Measurements from ENCODE around the gene KRTAP13-2. TPM values are rescaled to one million over a fixed set of nuclear protein-coding genes. Genes with fewer than 3 reads are reported as not detected.

The KRTAP13-2 gene
- total RNA-seq, 1 experiment from 2014 or later, result not detected

- H3K9me2 ChIP-seq (ENCODE audit: insufficient read depth), result no peaks in the 10 kb centered on the region
- H2AFZ ChIP-seq, result no peak overlapping the region
- H3K4me3 ChIP-seq, result no peak overlapping the region
- H4K20me1 ChIP-seq (ENCODE audit: insufficient read depth), result no peaks in the 10 kb centered on the region
- no peak for DNase-seq
- intact Hi-C loops (cut with micrococcal nuclease; ENCODE audit: unreplicated experiment), result no loop called here
- TF ChIP-seq EZH2 (IDR thresholded peaks at IDR 0.05; ENCODE audit: low read depth), result no peak
- TF ChIP-seq, protein P1, sequence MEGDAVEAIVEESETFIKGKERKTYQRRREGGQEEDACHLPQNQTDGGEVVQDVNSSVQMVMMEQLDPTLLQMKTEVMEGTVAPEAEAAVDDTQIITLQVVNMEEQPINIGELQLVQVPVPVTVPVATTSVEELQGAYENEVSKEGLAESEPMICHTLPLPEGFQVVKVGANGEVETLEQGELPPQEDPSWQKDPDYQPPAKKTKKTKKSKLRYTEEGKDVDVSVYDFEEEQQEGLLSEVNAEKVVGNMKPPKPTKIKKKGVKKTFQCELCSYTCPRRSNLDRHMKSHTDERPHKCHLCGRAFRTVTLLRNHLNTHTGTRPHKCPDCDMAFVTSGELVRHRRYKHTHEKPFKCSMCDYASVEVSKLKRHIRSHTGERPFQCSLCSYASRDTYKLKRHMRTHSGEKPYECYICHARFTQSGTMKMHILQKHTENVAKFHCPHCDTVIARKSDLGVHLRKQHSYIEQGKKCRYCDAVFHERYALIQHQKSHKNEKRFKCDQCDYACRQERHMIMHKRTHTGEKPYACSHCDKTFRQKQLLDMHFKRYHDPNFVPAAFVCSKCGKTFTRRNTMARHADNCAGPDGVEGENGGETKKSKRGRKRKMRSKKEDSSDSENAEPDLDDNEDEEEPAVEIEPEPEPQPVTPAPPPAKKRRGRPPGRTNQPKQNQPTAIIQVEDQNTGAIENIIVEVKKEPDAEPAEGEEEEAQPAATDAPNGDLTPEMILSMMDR (conservative IDR thresholded peaks at IDR 0.05), result no peak
- POLR2A ChIA-PET (ENCODE audit: unreplicated experiment), result no interaction called here
- no peaks in the 10 kb centered on the region for H3K79me2 ChIP-seq (ENCODE audit: low read depth)
- H3K36me3 ChIP-seq (ENCODE audit: low read depth), result no peaks in the 10 kb centered on the region
- no peaks in the 10 kb centered on the region for H3K4me1 ChIP-seq (replicated peaks; ENCODE audit: insufficient read depth)
- no peaks in the 10 kb centered on the region for H3K27me3 ChIP-seq (ENCODE audit: insufficient read depth, low read depth)
- no peak overlapping the region for H3K27ac ChIP-seq
- no peak overlapping the region for H3K4me2 ChIP-seq
- no peaks in the 10 kb centered on the region for H3F3A ChIP-seq (ENCODE audit: insufficient read depth, low read depth)
- CTCF ChIA-PET, result no interaction called here
- H3K9me3 ChIP-seq (ENCODE audit: insufficient read depth, low read depth), result no peaks in the 10 kb centered on the region
- no TSS peak for BruUV-seq (replicated peaks)
Measured at GRCh38 chr21:30355906-30356305, 16.2 kb downstream of the KRTAP13-2 start.

DNA sequence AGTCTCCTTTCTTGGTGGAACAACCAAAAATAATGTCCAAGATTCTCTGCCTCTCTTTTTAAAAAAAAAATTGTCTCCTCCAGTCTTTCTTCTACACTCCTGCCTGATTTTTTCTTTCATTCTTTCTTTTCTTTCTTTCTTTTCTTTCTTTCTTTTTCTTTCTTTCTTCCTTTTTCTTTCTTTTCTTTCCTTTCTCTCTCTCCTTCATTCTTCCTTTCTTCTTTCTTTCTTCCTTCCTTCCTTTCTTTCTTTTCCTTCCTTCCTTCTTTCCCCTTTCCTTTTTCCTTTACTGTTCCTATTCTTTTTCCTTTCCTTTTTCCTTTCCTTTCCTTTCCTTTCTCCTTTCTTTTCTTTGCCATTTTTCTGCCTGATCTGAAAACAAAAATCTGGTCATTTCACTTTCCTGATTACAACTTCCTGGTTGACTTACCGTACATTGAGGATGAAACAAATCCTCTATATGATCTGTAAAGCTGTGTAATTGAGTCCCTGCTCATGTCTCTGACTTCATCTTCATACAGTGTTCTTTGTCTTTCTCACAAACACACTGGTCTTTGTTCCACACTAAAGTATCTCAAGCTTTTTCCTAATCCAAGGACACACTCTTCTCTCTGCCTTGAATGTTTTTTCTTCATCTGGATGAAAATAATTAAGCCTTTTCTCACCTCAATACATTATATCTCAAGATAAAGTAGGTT is 17.6 kb downstream of the KRTAP13-2 start:
- TF ChIP-seq, protein P1 (conservative IDR thresholded peaks at IDR 0.05), result no peak
- TF ChIP-seq EZH2 (IDR thresholded peaks at IDR 0.05; ENCODE audit: low read depth), result no peak
- no peak overlapping the region for H2AFZ ChIP-seq
- ChIA-PET CTCF (no interaction called here), POLR2A (ENCODE audit: unreplicated experiment) (no interaction called here)
- BruUV-seq (replicated peaks), result no TSS peak
- H3K9me2 ChIP-seq (ENCODE audit: insufficient read depth), result no peaks in the 10 kb centered on the region
- no peak for DNase-seq
- no peaks in the 10 kb centered on the region for H3F3A ChIP-seq (ENCODE audit: insufficient read depth, low read depth)
- H3K4me1 ChIP-seq (replicated peaks; ENCODE audit: insufficient read depth), result 0 out of 2 replicates have a peak, but pooled peaks cover 4% of the 10 kb centered on the region
- intact Hi-C loops (cut with micrococcal nuclease; ENCODE audit: unreplicated experiment), result no loop called here
- no peak overlapping the region for H3K27ac ChIP-seq
- no peaks in the 10 kb centered on the region for H4K20me1 ChIP-seq (ENCODE audit: insufficient read depth)
- no peaks in the 10 kb centered on the region for H3K27me3 ChIP-seq (ENCODE audit: insufficient read depth, low read depth)
- no peak overlapping the region for H3K4me3 ChIP-seq
- H3K36me3 ChIP-seq (ENCODE audit: low read depth), result no peaks in the 10 kb centered on the region
- H3K79me2 ChIP-seq (ENCODE audit: low read depth), result no peaks in the 10 kb centered on the region
- H3K4me2 ChIP-seq, result no peak overlapping the region
- no peaks in the 10 kb centered on the region for H3K9me3 ChIP-seq (ENCODE audit: insufficient read depth, low read depth)

DNA sequence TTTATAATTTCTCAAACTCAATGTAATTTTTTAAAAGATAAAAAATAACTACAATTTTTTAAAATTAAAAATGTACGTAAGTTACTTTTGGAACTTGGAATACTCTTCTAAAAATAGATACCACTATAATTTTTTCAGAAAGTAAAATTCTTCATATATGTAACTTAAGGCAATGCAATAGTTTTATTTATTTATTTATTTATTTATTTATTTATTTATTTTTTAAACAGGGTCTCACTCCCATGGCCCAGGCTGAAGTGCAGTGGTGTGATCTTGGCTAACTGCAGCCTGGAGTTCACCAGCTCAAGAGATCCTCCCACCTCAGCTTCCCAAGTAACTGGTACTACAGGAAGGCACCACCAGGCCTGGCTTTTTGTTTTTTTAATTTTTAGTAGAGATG is 20.5 kb downstream of the KRTAP13-2 start:
- ChIA-PET CTCF (no interaction called here), POLR2A (ENCODE audit: unreplicated experiment) (no interaction called here)
- intact Hi-C loops (cut with micrococcal nuclease; ENCODE audit: unreplicated experiment), result no loop called here
- no peak for DNase-seq
- TF ChIP-seq EZH2 (IDR thresholded peaks at IDR 0.05; ENCODE audit: low read depth), result no peak
- TF ChIP-seq, protein P1 (conservative IDR thresholded peaks at IDR 0.05), result no peak
- H3K9me2 ChIP-seq (ENCODE audit: insufficient read depth), result no peaks in the 10 kb centered on the region
- H3K79me2 ChIP-seq (ENCODE audit: low read depth), result no peaks in the 10 kb centered on the region
- no TSS peak for BruUV-seq (replicated peaks)
- H3F3A ChIP-seq (ENCODE audit: insufficient read depth, low read depth), result no peaks in the 10 kb centered on the region
- no peak overlapping the region for H3K4me3 ChIP-seq
- H3K9me3 ChIP-seq (ENCODE audit: insufficient read depth, low read depth), result no peaks in the 10 kb centered on the region
- no peaks in the 10 kb centered on the region for H3K36me3 ChIP-seq (ENCODE audit: low read depth)
- no peaks in the 10 kb centered on the region for H4K20me1 ChIP-seq (ENCODE audit: insufficient read depth)
- no peak overlapping the region for H3K27ac ChIP-seq
- H2AFZ ChIP-seq, result no peak overlapping the region
- no peak overlapping the region for H3K4me2 ChIP-seq
- H3K4me1 ChIP-seq (replicated peaks; ENCODE audit: insufficient read depth), result 0 out of 2 replicates have a peak, but pooled peaks cover 7% of the 10 kb centered on the region
- H3K27me3 ChIP-seq (ENCODE audit: insufficient read depth, low read depth), result no peaks in the 10 kb centered on the region
